H1 (cell line): ENCODE measurements around the gene COL8A1. TPM values are rescaled to one million over a fixed set of nuclear protein-coding genes. Genes with fewer than 3 reads are reported as not detected.

Experiments
- CTCF ChIA-PET: fragments of 300-600 bp; sonication (Branson Sonifier 250); formaldehyde crosslinking; loops from one replicate; lab custom pipeline; 2021; ENCODE audit not compliant: partially characterized antibody; lab: Charles Lee
- POLR2A ChIA-PET: fragments of 300-600 bp; sonication (Branson Sonifier 250); formaldehyde crosslinking; loops from one replicate; lab custom pipeline; 2021; ENCODE audit warnings: inconsistent platforms; ENCODE audit not compliant: partially characterized antibody; lab: Charles Lee
- DNase-seq, 2 experiments: peaks; one replicate each; pipeline versions ENCODE4 v3.0.0 to v3.0.0-alpha.2; 2010 to 2022; ENCODE audit warnings: low spot score in 2 of 2, low read depth in 1 of 2, mixed read lengths in 1 of 2
- FAIRE-seq: peaks from 2 replicates; lab custom pipeline; 2011; peaks lifted over from hg19 to GRCh38; lab: Jason Lieb, UNC
- H2AFZ ChIP-seq: 2 replicates; pipeline ENCODE4 v1.8.1; 2012; ENCODE audit warnings: low read length, inconsistent platforms
- H2AK5ac ChIP-seq: 2 replicates; pipeline ENCODE4 v1.6.1; 2013; ENCODE audit warnings: low read depth, low read length
- H2BK120ac ChIP-seq: replicated peaks from 2 replicates; pipeline ENCODE3; 2013; ENCODE audit warnings: low read depth, low read length, inconsistent platforms
- H2BK12ac ChIP-seq: 2 replicates; pipeline ENCODE4 v1.6.1; 2013; ENCODE audit warnings: low read depth, low read length
- H2BK15ac ChIP-seq: 2 replicates; pipeline ENCODE4 v1.6.1; 2013; ENCODE audit warnings: low read length
- H2BK20ac ChIP-seq: 2 replicates; pipeline ENCODE4 v1.6.1; 2013; ENCODE audit warnings: low read length
- H2BK5ac ChIP-seq: 2 replicates; pipeline ENCODE4 v1.6.1; 2013; ENCODE audit warnings: low read depth, low read length
- H3K14ac ChIP-seq: 2 replicates; pipeline ENCODE4 v1.6.1; 2013; ENCODE audit warnings: inconsistent platforms; ENCODE audit not compliant: insufficient read length
- H3K18ac ChIP-seq: 2 replicates; pipeline ENCODE4 v1.6.1; 2013; ENCODE audit warnings: low read length; ENCODE audit errors: extremely low read depth
- H3K23ac ChIP-seq: 2 replicates; pipeline ENCODE4 v1.6.1; 2013; ENCODE audit warnings: inconsistent platforms; ENCODE audit not compliant: insufficient read length
- H3K23me2 ChIP-seq: 2 replicates; pipeline ENCODE4 v1.6.1; 2013; ENCODE audit warnings: low read depth, low read length
- H3K27ac ChIP-seq: 2 replicates; pipeline ENCODE4 v1.6.1; 2011; ENCODE audit warnings: low read depth, low read length, inconsistent platforms
- H3K27me3 ChIP-seq, 4 experiments: replicated peaks in 1 of 4; 1 replicate in 1 of 4; 2 replicates in 3 of 4; pipeline versions ENCODE4 v1.6.1 to v1.8.1; 2011 to 2013; ENCODE audit warnings: low read length in 3 of 4, mild to moderate bottlenecking in 3 of 4, inconsistent platforms in 2 of 4, mixed read lengths in 2 of 4, moderate library complexity in 1 of 4; ENCODE audit not compliant: control insufficient read depth in 3 of 4, insufficient read depth in 3 of 4; ENCODE audit errors: extremely low read depth in 1 of 4
- H3K36me3 ChIP-seq, 4 experiments: 2 replicates each; pipeline versions ENCODE4 v1.6.1 to v1.8.1; 2011 to 2013; ENCODE audit warnings: mild to moderate bottlenecking in 4 of 4, low read length in 3 of 4, moderate library complexity in 2 of 4, control low read depth in 1 of 4, inconsistent platforms in 1 of 4; ENCODE audit not compliant: insufficient read depth in 4 of 4, control insufficient read depth in 2 of 4
- H3K4ac ChIP-seq: replicated peaks from 2 replicates; pipeline ENCODE3; 2013; ENCODE audit warnings: low read length, low read depth, mixed read lengths, inconsistent platforms; ENCODE audit not compliant: insufficient read length
- H3K4me1 ChIP-seq, 4 experiments: replicated peaks in 1 of 4; 1 replicate in 1 of 4; 2 replicates in 3 of 4; pipeline versions ENCODE4 v1.6.1 to v1.8.1; 2011 to 2013; ENCODE audit warnings: low read length in 3 of 4, inconsistent platforms in 2 of 4, mixed read lengths in 1 of 4; ENCODE audit not compliant: insufficient read depth in 4 of 4, control insufficient read depth in 3 of 4
- H3K4me2 ChIP-seq, 2 experiments: 2 replicates each; pipeline versions ENCODE4 v1.6.1 to v1.8.1; 2011 to 2013; ENCODE audit warnings: low read depth in 2 of 2, low read length in 2 of 2, control low read depth in 1 of 2, inconsistent platforms in 1 of 2, mild to moderate bottlenecking in 1 of 2; ENCODE audit not compliant: insufficient read depth in 1 of 2
- H3K4me3 ChIP-seq, 4 experiments: fragments of 200-600, 300-600 bp in 1 of 4; sonication (generic), shearing (Covaris generic), sonication (Bioruptor Twin) in 1 of 4; 2 replicates each; pipeline versions ENCODE4 v1.5.1 to v1.8.1; 2011 to 2016; ENCODE audit warnings: low read length in 4 of 4, low read depth in 3 of 4, control low read depth in 2 of 4, inconsistent platforms in 2 of 4, mild to moderate bottlenecking in 2 of 4, mixed read lengths in 1 of 4, moderate library complexity in 1 of 4; ENCODE audit not compliant: insufficient read depth in 2 of 4; ENCODE audit errors: extremely low read depth in 1 of 4
- H3K56ac ChIP-seq: replicated peaks from 2 replicates; pipeline ENCODE3; 2013; ENCODE audit warnings: low read depth, mild to moderate bottlenecking, mixed read lengths, low read length, inconsistent platforms; ENCODE audit not compliant: insufficient read length
- H3K79me1 ChIP-seq: 2 replicates; pipeline ENCODE4 v1.6.1; 2013; ENCODE audit warnings: low read depth, low read length, control low read depth
- H3K79me2 ChIP-seq, 2 experiments: 2 replicates each; pipeline versions ENCODE4 v1.6.1 to v1.8.1; 2012 to 2013; ENCODE audit warnings: low read length in 2 of 2, mild to moderate bottlenecking in 2 of 2, inconsistent platforms in 1 of 2; ENCODE audit not compliant: insufficient read depth in 2 of 2, control insufficient read depth in 1 of 2
- H3K9ac ChIP-seq, 4 experiments: replicated peaks in 1 of 4; 1 replicate in 1 of 4; 2 replicates in 3 of 4; pipeline versions ENCODE4 v1.6.1 to v1.8.1; 2011 to 2013; ENCODE audit warnings: low read depth in 3 of 4, low read length in 3 of 4, control low read depth in 2 of 4, mild to moderate bottlenecking in 2 of 4, moderate library complexity in 2 of 4, inconsistent platforms in 1 of 4; ENCODE audit errors: extremely low read depth in 1 of 4
- H3K9me3 ChIP-seq, 2 experiments: 2 replicates each; pipeline versions ENCODE4 v1.6.1 to v1.8.1; 2012 to 2013; ENCODE audit warnings: mild to moderate bottlenecking in 2 of 2, moderate library complexity in 2 of 2, control low read depth in 1 of 2, inconsistent platforms in 1 of 2, low read depth in 1 of 2, low read length in 1 of 2, mixed read lengths in 1 of 2; ENCODE audit not compliant: insufficient read depth in 2 of 2
- H4K20me1 ChIP-seq, 2 experiments: replicated peaks in 1 of 2; 2 replicates each; pipeline versions ENCODE3 to v1.8.1; 2011 to 2013; ENCODE audit warnings: inconsistent platforms in 2 of 2, low read length in 2 of 2, mild to moderate bottlenecking in 1 of 2; ENCODE audit not compliant: insufficient read depth in 2 of 2, control insufficient read depth in 1 of 2
- H4K5ac ChIP-seq: 2 replicates; pipeline ENCODE4 v1.6.1; 2013; ENCODE audit warnings: low read length, low read depth, mixed read lengths, inconsistent platforms; ENCODE audit not compliant: insufficient read length
- H4K8ac ChIP-seq: 2 replicates; pipeline ENCODE4 v1.8.0; 2013; ENCODE audit warnings: mild to moderate bottlenecking, moderate library complexity, low read length, inconsistent platforms; ENCODE audit not compliant: insufficient read depth; ENCODE audit errors: extremely low read depth
- H4K91ac ChIP-seq: replicated peaks from 2 replicates; pipeline ENCODE3; 2013; ENCODE audit warnings: low read length, mixed read lengths, inconsistent platforms; ENCODE audit not compliant: insufficient read length
- CREB1 ChIP-seq: IDR thresholded peaks from 2 replicates; pipeline ENCODE4 v1.6.1; 2012; ENCODE audit warnings: inconsistent platforms
- RFX5 ChIP-seq: IDR thresholded peaks from 2 replicates; pipeline ENCODE4 v1.6.1; 2011; ENCODE audit warnings: low read depth, low read length, improper control_type of control experiment, borderline replicate concordance
- TAF7 ChIP-seq: optimal IDR thresholded peaks from 2 replicates; pipeline ENCODE3; 2011; ENCODE audit warnings: low read depth, mild to moderate bottlenecking, inconsistent platforms, low read length, moderate library complexity, borderline replicate concordance
- ZNF274 ChIP-seq: IDR thresholded peaks from 2 replicates; pipeline ENCODE4 v1.7.0; 2012; ENCODE audit warnings: low read length, borderline replicate concordance; ENCODE audit errors: extremely low read depth
- WGBS, 2 experiments: shearing (Covaris generic) in 1 of 2; methylation state at CpG; one replicate each; pipeline versions ENCODE4 v1.1.6 to v1.1.7; 2013 to 2015; ENCODE audit warnings: low lambda C conversion rate in 2 of 2, mixed read lengths in 2 of 2, inconsistent platforms in 1 of 2, low coverage in 1 of 2, missing lambda C conversion rate in 1 of 2; ENCODE audit not compliant: insufficient replicate concordance in 2 of 2, insufficient coverage in 1 of 2, insufficient read length in 1 of 2; ENCODE audit errors: extremely low coverage in 1 of 2, missing lambda C conversion rate in 1 of 2; 5-methylcytosine and 5-hydroxymethylcytosine counted together
- polyA plus RNA-seq, 7 experiments: library from polyadenylated mRNA; depleted of rRNA in 3 of 7; stranded (reverse) in 5 of 7; unstranded in 2 of 7; fragments of >200 nt in 5 of 7; fragments of 200-250 nt in 2 of 7; gene quantifications; 1 replicate in 5 of 7; 2 replicates in 1 of 7; 4 replicates in 1 of 7; pipeline versions ENCODE4 v1.2.1 to v1.2.3, GENCODE V29; 2011 to 2013; ENCODE audit warnings: missing spikeins in 2 of 7, mixed read lengths in 2 of 7
- total RNA-seq: library from RNA; stranded (reverse); fragmentation: NEBNext Ultra II Directional; extraction: Animal tissue kit (Norgen Biotek cat#: 25700); gene quantifications from 2 replicates; pipeline ENCODE4 v1.2.1, GENCODE V29; 2021

The COL8A1 gene
- total and polyA plus RNA-seq, 2 of the 8 experiments (the other 6 are each of a cell fraction or from before 2014, with no cell fraction given): 0.21 to 1.2 TPM

GRCh38 chr3:99658274-99658673 is 19.9 kb downstream of the COL8A1 start:
- H2AFZ ChIP-seq: 0 out of 2 replicates have a peak overlapping the region, but pooled peaks have one; percentile 56
- no peak overlapping the region for H2BK20ac ChIP-seq
- 98% methylated on average over 2 of the region's 2 CpGs; no CpG with 5 or more reads in 1 of the 2 experiments for WGBS, 2 experiments
- H3K4me2 ChIP-seq: no peak overlapping the region
- no peak overlapping the region for H4K5ac ChIP-seq
- H3K4me1 ChIP-seq: no peaks in the 10 kb centered on the region
- H3K4me3 ChIP-seq: no peak overlapping the region
- H3K27ac ChIP-seq: no peak overlapping the region
- H3K56ac ChIP-seq: no peak overlapping the region
- no peak overlapping the region for H4K91ac ChIP-seq
- H3K36me3 ChIP-seq: no peaks in the 10 kb centered on the region
- H2BK5ac ChIP-seq: no peak overlapping the region
- H4K8ac ChIP-seq: no peak overlapping the region
- H4K20me1 ChIP-seq: no peaks in the 10 kb centered on the region
- H2AK5ac ChIP-seq: no peak overlapping the region
- no peak overlapping the region for H2BK120ac ChIP-seq
- H2BK12ac ChIP-seq: no peak overlapping the region
- no peak overlapping the region for H3K4ac ChIP-seq
- no peaks in the 10 kb centered on the region for H3K9me3 ChIP-seq
- H3K79me1 ChIP-seq: no peaks in the 10 kb centered on the region
- H3K27me3 ChIP-seq: no peaks in the 10 kb centered on the region
- H3K14ac ChIP-seq: no peak overlapping the region
- no peak overlapping the region for H3K23ac ChIP-seq
- no peaks in the 10 kb centered on the region for H3K79me2 ChIP-seq
- no peak overlapping the region for H2BK15ac ChIP-seq
- no peak overlapping the region for H3K18ac ChIP-seq
- CTCF ChIA-PET: interaction anchor here (1.1 to 9.1 kb wide), 3 partner anchors 9 to 22 kb away, joined by 3 to 49 read pairs (median 4); no protein-coding TSS in a partner anchor
- POLR2A ChIA-PET: interaction anchor here (0.5 kb wide), 1 partner anchor 760 kb away, joined by 3 read pairs; no protein-coding TSS in a partner anchor
- FAIRE-seq (no peak), DNase-seq (no peak)
- no peaks in the 10 kb centered on the region for H3K23me2 ChIP-seq
- no peak overlapping the region for H3K9ac ChIP-seq
- TF ChIP-seq RFX5: no peak
- no peak for TF ChIP-seq TAF7
- no peak for TF ChIP-seq CREB1
- no peak for TF ChIP-seq ZNF274
